Erythroblast (primary cell): Measurements from ENCODE around the gene NFE2L3.
A peak's percentile ranks its signal among the peaks of the same experiment; 100 is the strongest.
"Not testable (repeated sequence)": the region's sequence is repeated elsewhere in the genome, so short reads cannot be mapped to it uniquely, and the experiment has no call there.

Source experiments
- DNase-seq, 2 experiments: peaks; one replicate each; lab custom pipeline; 2025; lab: John Stamatoyannopoulos, UW
- GATA1 ChIP-seq: IDR thresholded peaks from 2 replicates; pipeline ENCODE4 v1.6.1; 2011; ENCODE audit warnings: low read depth, mild to moderate bottlenecking, control low read depth, low read length, moderate library complexity
- POLR2A ChIP-seq: IDR thresholded peaks from 2 replicates; pipeline ENCODE4 v1.6.1; 2011; ENCODE audit warnings: mild to moderate bottlenecking, low read length

Gene NFE2L3

GRCh38 chr7:26182706-26183105 lies 30.7 kb downstream of the NFE2L3 start:
- TF ChIP-seq GATA1 (no peak), POLR2A (no peak)
- no peak for DNase-seq

GRCh38 chr7:26183545-26184280 lies 31.7 kb downstream of the NFE2L3 start:
- DNase-seq = no peak
- no peak for TF ChIP-seq POLR2A
- TF ChIP-seq GATA1 = no peak

GRCh38 chr7:26184281-26185101 lies 32.5 kb downstream of the NFE2L3 start:
- not testable (repeated sequence) for DNase-seq
- TF ChIP-seq POLR2A = peak; percentile 7

- TF ChIP-seq POLR2A (peak; percentile 26), GATA1 (no peak)
- DNase-seq = no peak
Measured at GRCh38 chr7:26185131-26185843, 33.3 kb downstream of the NFE2L3 start.

- no peak for DNase-seq
Measured at GRCh38 chr7:26185844-26186180, 33.8 kb downstream of the NFE2L3 start.

GRCh38 chr7:26186364-26187311 lies 34.6 kb downstream of the NFE2L3 start:
- no peak for DNase-seq
- TF ChIP-seq POLR2A (peak; percentile 11), GATA1 (no peak)

More at GRCh38 chr7:26185844-26186180, 33.8 kb downstream of the NFE2L3 start:
- TF ChIP-seq POLR2A = no peak
- no peak for TF ChIP-seq GATA1

GRCh38 chr7:26187380-26188205 lies 35.6 kb downstream of the NFE2L3 start:
- no peak for DNase-seq
- TF ChIP-seq POLR2A = peak; percentile 54
- TF ChIP-seq GATA1 = no peak

GRCh38 chr7:26188206-26188956 lies 36.4 kb downstream of the NFE2L3 start:
- TF ChIP-seq GATA1 = no peak
- peak; percentile 67 for TF ChIP-seq POLR2A
- DNase-seq = no peak

- no peak for DNase-seq
- TF ChIP-seq POLR2A = peak; percentile 0
- TF ChIP-seq GATA1 = no peak
Measured at GRCh38 chr7:26188957-26189541, 37.1 kb downstream of the NFE2L3 start.

GRCh38 chr7:26189697-26190096 lies 37.7 kb downstream of the NFE2L3 start:
- TF ChIP-seq POLR2A (no peak), GATA1 (no peak)
- no peak for DNase-seq

- TF ChIP-seq GATA1 (no peak), POLR2A (no peak)
- no peak for DNase-seq
Measured at GRCh38 chr7:26190417-26190869, 38.4 kb downstream of the NFE2L3 start.
